HepG2 (cell line): Measurements from ENCODE around the gene C19orf33. TPM values are rescaled to one million over a fixed set of nuclear protein-coding genes. Genes with fewer than 3 reads are reported as not detected.

Experiments used
- DRAP1 ChIP-seq: IDR thresholded peaks from 2 replicates; pipeline ENCODE4 v1.6.1; 2016; ENCODE audit warnings: missing genetic modification reagents, missing compliant biosample characterization
- GZF1 ChIP-seq: sonication (generic); formaldehyde crosslinking; IDR thresholded peaks from 2 replicates; pipeline ENCODE4 v1.5.1; 2020; ENCODE audit warnings: mild to moderate bottlenecking, missing genetic modification reagents
- HDAC6 ChIP-seq: fragments of 200-600 bp; sonication (generic); IDR thresholded peaks from 2 replicates; pipeline ENCODE4 v1.7.0; 2017; ENCODE audit warnings: mild to moderate bottlenecking, antibody characterized with exemption, low read length, low read depth
- ISL2 ChIP-seq: sonication (generic); formaldehyde crosslinking; IDR thresholded peaks from 2 replicates; pipeline ENCODE4 v1.5.0; 2020; ENCODE audit warnings: missing genetic modification reagents
- KDM1A ChIP-seq: IDR thresholded peaks from 2 replicates; pipeline ENCODE4 v1.6.1; 2016; ENCODE audit warnings: missing compliant biosample characterization
- KDM5B ChIP-seq: sonication (generic); formaldehyde crosslinking; IDR thresholded peaks from 2 replicates; pipeline ENCODE4 v1.4.0; 2020; ENCODE audit warnings: missing genetic modification reagents, mild to moderate bottlenecking, borderline replicate concordance
- NAIF1 ChIP-seq: sonication (generic); formaldehyde crosslinking; IDR thresholded peaks from 2 replicates; pipeline ENCODE4 v1.5.0; 2020; ENCODE audit warnings: mild to moderate bottlenecking, missing genetic modification reagents, borderline replicate concordance
- NFIB ChIP-seq: sonication (generic); formaldehyde crosslinking; IDR thresholded peaks from 2 replicates; pipeline ENCODE4 v1.9.0; 2021; ENCODE audit warnings: missing genetic modification reagents, mild to moderate bottlenecking, borderline replicate concordance
- PHF21A ChIP-seq: sonication (generic); formaldehyde crosslinking; IDR thresholded peaks from 2 replicates; pipeline ENCODE4 v1.5.0; 2020; ENCODE audit warnings: mild to moderate bottlenecking, missing genetic modification reagents
- THYN1 ChIP-seq: sonication (generic); formaldehyde crosslinking; IDR thresholded peaks from 2 replicates; pipeline ENCODE4 v1.8.1; 2023; ENCODE audit warnings: low read depth, mild to moderate bottlenecking, moderate library complexity, missing genetic modification reagents, borderline replicate concordance
- TIGD3 ChIP-seq: sonication (generic); formaldehyde crosslinking; IDR thresholded peaks from 2 replicates; pipeline ENCODE4 v1.5.1; 2020; ENCODE audit warnings: mild to moderate bottlenecking, missing genetic modification reagents, borderline replicate concordance
- ZBTB4 ChIP-seq: sonication (generic); formaldehyde crosslinking; IDR thresholded peaks from 2 replicates; pipeline ENCODE4 v1.4.0; 2020; ENCODE audit warnings: missing genetic modification reagents, mild to moderate bottlenecking, borderline replicate concordance
- ZEB1 ChIP-seq: IDR thresholded peaks from 2 replicates; pipeline ENCODE4 v1.6.1; 2012; ENCODE audit warnings: mild to moderate bottlenecking, low read depth, inconsistent platforms; ENCODE audit not compliant: insufficient replicate concordance
- ZMYM3 ChIP-seq: sonication (generic); formaldehyde crosslinking; IDR thresholded peaks from 2 replicates; pipeline ENCODE4 v1.5.1; 2020; ENCODE audit warnings: mild to moderate bottlenecking, missing genetic modification reagents
- ZNF143 ChIP-seq: sonication (generic); formaldehyde crosslinking; IDR thresholded peaks from 2 replicates; pipeline ENCODE4 v1.4.0; 2020; ENCODE audit warnings: missing genetic modification reagents
- ZNF326 ChIP-seq: sonication (generic); formaldehyde crosslinking; IDR thresholded peaks from 2 replicates; pipeline ENCODE4 v1.4.0; 2020; ENCODE audit warnings: missing genetic modification reagents, borderline replicate concordance
- ZNF7 ChIP-seq: IDR thresholded peaks from 2 replicates; pipeline ENCODE4 v1.6.1; 2016; ENCODE audit warnings: missing biosample characterization, missing genetic modification reagents
- polyA plus RNA-seq, 8 experiments: library from polyadenylated mRNA; depleted of rRNA in 3 of 8; stranded (reverse) in 7 of 8; unstranded in 1 of 8; fragments of >200 nt; fragmentation: Illumina TruSeq in 4 of 8; extraction: Trizol in 4 of 8; gene quantifications; 2 replicates each; pipeline versions ENCODE4 v1.2.1 to v1.2.3, GENCODE V29; 2011 to 2016; ENCODE audit warnings: low read depth in 4 of 8, missing spikeins in 1 of 8, mixed read lengths in 1 of 8; ENCODE audit not compliant: insufficient read depth in 1 of 8
- total RNA-seq, 5 experiments: library from RNA; depleted of rRNA; stranded (reverse); fragments of >200 nt; fragmentation: Illumina TruSeq; extraction: Trizol; gene quantifications; 2 replicates each; pipeline ENCODE4 v1.2.3, GENCODE V29; 2016; ENCODE audit warnings: low read depth in 1 of 5

C19orf33 gene
- total and polyA plus RNA-seq, 2 of the 13 experiments (the other 11 are each of a cell fraction or from before 2014, with no cell fraction given) = 2.5 to 3.3 TPM

- TF ChIP-seq ZBTB4 (CRISPR knock-in tag) (no peak), ZNF143 (CRISPR knock-in tag) (peak; percentile 70; the same call in 1 of the 2 replicates), PHF21A (CRISPR knock-in tag) (0 out of 2 replicates have a peak, but pooled peaks have one; percentile 24), KDM5B (CRISPR knock-in tag) (no peak), ZEB1 (no peak), KDM1A (CRISPR knock-in tag) (no peak), THYN1 (CRISPR knock-in tag) (no peak), HDAC6 (no peak), NFIB (no peak), DRAP1 (CRISPR knock-in tag) (no peak), NAIF1 (CRISPR knock-in tag) (no peak), GZF1 (no peak), ZNF7 (no peak), TIGD3 (CRISPR knock-in tag) (no peak), ZNF326 (no peak), ZMYM3 (no peak), ISL2 (CRISPR knock-in tag) (no peak)
Observed at GRCh38 chr19:38316477-38317067, 12.5 kb downstream of the C19orf33 start (continued).
